ENCODE results near the gene POLR2F. TPM values are rescaled to one million over a fixed set of nuclear protein-coding genes. Genes with fewer than 3 reads are reported as not detected.

Gene POLR2F
- total RNA-seq, 1 experiment from 2014 or later, result 111 TPM

GRCh38 chr22:37968452-37969251, 15.2 kb downstream of the POLR2F start:
- Mint-ChIP-seq H3K27me3 (ENCODE audit: unreplicated experiment) (no peaks in the 10 kb centered on the region), H3K9me3 (ENCODE audit: low read depth, unreplicated experiment) (no peaks in the 10 kb centered on the region), H3K27ac (ENCODE audit: unreplicated experiment) (no peak overlapping the region), H3K4me3 (ENCODE audit: low read depth, unreplicated experiment) (no peak overlapping the region), H3K36me3 (ENCODE audit: insufficient read depth, unreplicated experiment) (peaks cover 14% of the 10 kb centered on the region), H3K4me1 (ENCODE audit: low read depth, unreplicated experiment) (no peaks in the 10 kb centered on the region)
- intact Hi-C loops (cut with micrococcal nuclease; ENCODE audit: unreplicated experiment), result loop anchor here (5.0 kb wide), 1 partner anchor 151 kb away; no protein-coding TSS in a partner anchor
- no peak for TF ChIP-seq CTCF (IDR thresholded peaks at IDR 0.05; ENCODE audit: unreplicated experiment)
- CTCF ChIA-PET, result no interaction called here
- no peak for DNase-seq
- BruUV-seq (replicated peaks), result no TSS peak

- no TSS peak for BruUV-seq (replicated peaks)
- no peak overlapping the region for H3K4me3 Mint-ChIP-seq (ENCODE audit: low read depth, unreplicated experiment)
- H3K36me3 Mint-ChIP-seq (ENCODE audit: insufficient read depth, unreplicated experiment), result peaks cover 6% of the 10 kb centered on the region
- CTCF ChIA-PET, result interaction anchor here (0.6 kb wide), 1 partner anchor 345 kb away, joined by 3 read pairs; no protein-coding TSS in a partner anchor
- no peaks in the 10 kb centered on the region for H3K27me3 Mint-ChIP-seq (ENCODE audit: unreplicated experiment)
- no peak for TF ChIP-seq CTCF (IDR thresholded peaks at IDR 0.05; ENCODE audit: unreplicated experiment)
- no peaks in the 10 kb centered on the region for H3K9me3 Mint-ChIP-seq (ENCODE audit: low read depth, unreplicated experiment)
- H3K4me1 Mint-ChIP-seq (ENCODE audit: low read depth, unreplicated experiment), result no peaks in the 10 kb centered on the region
- intact Hi-C loops (cut with micrococcal nuclease; ENCODE audit: unreplicated experiment), result no loop called here
- no peak for DNase-seq
- no peak overlapping the region for H3K27ac Mint-ChIP-seq (ENCODE audit: unreplicated experiment)
These were observed 17.4 kb downstream of the POLR2F start for GRCh38 chr22:37970864-37971263.

- intact Hi-C loops (cut with micrococcal nuclease; ENCODE audit: unreplicated experiment), result no loop called here
- no peaks in the 10 kb centered on the region for H3K4me1 Mint-ChIP-seq (ENCODE audit: low read depth, unreplicated experiment)
- H3K36me3 Mint-ChIP-seq (ENCODE audit: insufficient read depth, unreplicated experiment), result peaks cover under 1% of the 10 kb centered on the region
- TF ChIP-seq CTCF (IDR thresholded peaks at IDR 0.05; ENCODE audit: unreplicated experiment), result no peak
- H3K9me3 Mint-ChIP-seq (ENCODE audit: low read depth, unreplicated experiment), result no peaks in the 10 kb centered on the region
- no TSS peak for BruUV-seq (replicated peaks)
- DNase-seq, result no peak
- CTCF ChIA-PET, result no interaction called here
- no peaks in the 10 kb centered on the region for H3K27me3 Mint-ChIP-seq (ENCODE audit: unreplicated experiment)
- no peak overlapping the region for H3K27ac Mint-ChIP-seq (ENCODE audit: unreplicated experiment)
- H3K4me3 Mint-ChIP-seq (ENCODE audit: low read depth, unreplicated experiment), result no peak overlapping the region
These were observed 18.3 kb downstream of the POLR2F start for GRCh38 chr22:37971475-37972434.

GRCh38 chr22:37972527-37972926, 19.0 kb downstream of the POLR2F start:
- no peak for TF ChIP-seq CTCF (IDR thresholded peaks at IDR 0.05; ENCODE audit: unreplicated experiment)
- no peaks in the 10 kb centered on the region for H3K36me3 Mint-ChIP-seq (ENCODE audit: insufficient read depth, unreplicated experiment)
- CTCF ChIA-PET, result no interaction called here
- no TSS peak for BruUV-seq (replicated peaks)
- H3K4me3 Mint-ChIP-seq (ENCODE audit: low read depth, unreplicated experiment), result no peak overlapping the region
- no peaks in the 10 kb centered on the region for H3K9me3 Mint-ChIP-seq (ENCODE audit: low read depth, unreplicated experiment)
- no peak overlapping the region for H3K27ac Mint-ChIP-seq (ENCODE audit: unreplicated experiment)
- intact Hi-C loops (cut with micrococcal nuclease; ENCODE audit: unreplicated experiment), result no loop called here
- H3K27me3 Mint-ChIP-seq (ENCODE audit: unreplicated experiment), result no peaks in the 10 kb centered on the region
- H3K4me1 Mint-ChIP-seq (ENCODE audit: low read depth, unreplicated experiment), result no peaks in the 10 kb centered on the region
- no peak for DNase-seq
